GM23338 (cell line): ENCODE data around the gene FHAD1. TPM values are rescaled to one million over a fixed set of nuclear protein-coding genes. Genes with fewer than 3 reads are reported as not detected.

Experiments
- ATAC-seq: fragments of 200-7000 bp; cut with Tn5 transposase; 3 replicates; pipeline ENCODE4 v1.9.1; 2020
- DNase-seq: peaks from one replicate; pipeline ENCODE4 v3.0.0-alpha.2; 2015; ENCODE audit warnings: low spot score
- H2AFZ ChIP-seq: fragments of 200-600 bp; sonication (generic); 2 replicates; pipeline ENCODE4 v1.8.0; 2016; ENCODE audit warnings: antibody characterized with exemption, mild to moderate bottlenecking, moderate library complexity
- H3F3A ChIP-seq: fragments of 200-600 bp; sonication (generic); replicated peaks from 2 replicates; pipeline ENCODE4 v1.8.0; 2017; ENCODE audit warnings: antibody characterized with exemption, mixed run types, low read depth
- H3K27ac ChIP-seq: fragments of 200-600 bp; sonication (generic); 2 replicates; pipeline ENCODE4 v1.6.1; 2016; ENCODE audit warnings: low read depth
- H3K27me3 ChIP-seq: fragments of 200-600 bp; sonication (generic); 2 replicates; pipeline ENCODE4 v1.8.0; 2016; ENCODE audit warnings: mild to moderate bottlenecking, mixed run types, moderate library complexity; ENCODE audit not compliant: insufficient read depth
- H3K36me3 ChIP-seq: fragments of 200-600 bp; sonication (generic); 2 replicates; pipeline ENCODE4 v1.8.0; 2016; ENCODE audit warnings: mild to moderate bottlenecking; ENCODE audit not compliant: insufficient read depth
- H3K4me1 ChIP-seq: fragments of 200-600 bp; sonication (generic); 2 replicates; pipeline ENCODE4 v1.8.0; 2016; ENCODE audit warnings: mild to moderate bottlenecking, moderate library complexity; ENCODE audit not compliant: insufficient read depth
- H3K4me2 ChIP-seq: fragments of 200-600 bp; sonication (generic); 2 replicates; pipeline ENCODE4 v1.7.1; 2017; ENCODE audit warnings: mixed run types
- H3K4me3 ChIP-seq: fragments of 200-600 bp; sonication (generic); 2 replicates; pipeline ENCODE4 v1.6.1; 2016; ENCODE audit warnings: mixed run types
- H3K79me2 ChIP-seq: fragments of 200-600 bp; sonication (generic); replicated peaks from 2 replicates; pipeline ENCODE4 v1.8.0; 2017; ENCODE audit warnings: mild to moderate bottlenecking; ENCODE audit not compliant: insufficient read depth
- H3K9me2 ChIP-seq: fragments of 200-600 bp; sonication (generic); 2 replicates; pipeline ENCODE4 v1.8.0; 2017; ENCODE audit not compliant: insufficient read depth
- H4K20me1 ChIP-seq: fragments of 200-600 bp; sonication (generic); replicated peaks from 2 replicates; pipeline ENCODE4 v1.8.0; 2017; ENCODE audit warnings: mild to moderate bottlenecking; ENCODE audit not compliant: insufficient read depth
- H3K27ac Mint-ChIP-seq: 2 replicates; pipeline ENCODE4 v1.8.0; 2020; ENCODE audit warnings: inconsistent platforms, mild to moderate bottlenecking, moderate library complexity, mixed read lengths
- H3K27me3 Mint-ChIP-seq: 3 replicates; pipeline ENCODE4 v1.8.0; 2022; ENCODE audit warnings: low read depth, mild to moderate bottlenecking, moderate library complexity, mixed read lengths, inconsistent platforms; ENCODE audit not compliant: insufficient read depth, poor library complexity
- H3K36me3 Mint-ChIP-seq: 3 replicates; pipeline ENCODE4 v1.8.0; 2021; ENCODE audit warnings: low read depth, mild to moderate bottlenecking, inconsistent platforms, moderate library complexity, mixed read lengths
- H3K4me1 Mint-ChIP-seq: 3 replicates; pipeline ENCODE4 v1.8.0; 2020; ENCODE audit warnings: mild to moderate bottlenecking, inconsistent platforms, mixed read lengths
- H3K4me3 Mint-ChIP-seq: 3 replicates; pipeline ENCODE4 v1.8.0; 2021; ENCODE audit warnings: moderate library complexity, mild to moderate bottlenecking, inconsistent platforms, mixed read lengths
- H3K9me3 Mint-ChIP-seq: 3 replicates; pipeline ENCODE4 v1.8.0; 2020; ENCODE audit warnings: moderate library complexity, mild to moderate bottlenecking, inconsistent platforms, mixed read lengths
- CREB1 ChIP-seq: fragments of 250-450 bp; sonication (Bioruptor Pico); IDR thresholded peaks from 2 replicates; pipeline ENCODE4 v1.5.0; 2020; ENCODE audit warnings: low read depth, mild to moderate bottlenecking, moderate library complexity
- CTCF ChIP-seq, 2 experiments: fragments of 200-600 bp in 1 of 2; sonication (generic) in 1 of 2; conservative IDR thresholded peaks; 2 replicates each; pipeline versions ENCODE4 v1.5.1 to v1.6.1; 2016 to 2017; ENCODE audit warnings: antibody characterized with exemption in 2 of 2, low read depth in 2 of 2, mild to moderate bottlenecking in 2 of 2, moderate library complexity in 1 of 2
- ETS1 ChIP-seq: IDR thresholded peaks from 2 replicates; pipeline ENCODE4 v1.6.1; 2016; ENCODE audit warnings: antibody characterized with exemption
- EZH2 ChIP-seq: fragments of 200-600 bp; sonication (generic); IDR thresholded peaks from one replicate; pipeline ENCODE4 v1.8.0; 2017; ENCODE audit warnings: antibody characterized with exemption, mild to moderate bottlenecking, low read depth; ENCODE audit not compliant: unreplicated experiment
- EZH2phosphoT487 ChIP-seq: fragments of 200-600 bp; sonication (generic); IDR thresholded peaks from one replicate; pipeline ENCODE4 v1.8.1; 2018; ENCODE audit warnings: antibody characterized with exemption; ENCODE audit not compliant: unreplicated experiment
- JUNB ChIP-seq: IDR thresholded peaks from one replicate; pipeline ENCODE4 v1.6.1; 2016; ENCODE audit warnings: antibody characterized with exemption; ENCODE audit not compliant: unreplicated experiment
- NANOG ChIP-seq: IDR thresholded peaks from 2 replicates; pipeline ENCODE4 v1.6.1; 2016; ENCODE audit warnings: antibody characterized with exemption, borderline replicate concordance
- POLR2AphosphoS5 ChIP-seq: IDR thresholded peaks from 2 replicates; pipeline ENCODE4 v1.6.1; 2016; ENCODE audit warnings: antibody characterized with exemption, low read depth
- REST ChIP-seq: IDR thresholded peaks from one replicate; pipeline ENCODE4 v1.6.1; 2018; ENCODE audit warnings: antibody characterized with exemption; ENCODE audit not compliant: unreplicated experiment
- STAT1 ChIP-seq: IDR thresholded peaks from one replicate; pipeline ENCODE4 v1.6.1; 2016; ENCODE audit warnings: antibody characterized with exemption; ENCODE audit not compliant: unreplicated experiment
- ZNF114 ChIP-seq: fragments of 250-450 bp; sonication (Bioruptor Pico); IDR thresholded peaks from 2 replicates; pipeline ENCODE4 v1.5.0; 2020; ENCODE audit warnings: mild to moderate bottlenecking, moderate library complexity
- ZNF331 ChIP-seq: fragments of 250-450 bp; sonication (Bioruptor Pico); IDR thresholded peaks from 2 replicates; pipeline ENCODE4 v1.5.0; 2020; ENCODE audit warnings: low read depth, mild to moderate bottlenecking, moderate library complexity
- ZNF462 ChIP-seq: fragments of 250-450 bp; sonication (Bioruptor Pico); IDR thresholded peaks from 2 replicates; pipeline ENCODE4 v1.5.0; 2020; ENCODE audit warnings: mild to moderate bottlenecking, moderate library complexity
- polyA plus RNA-seq: library from polyadenylated mRNA; unstranded; fragments of >200 nt; fragmentation: Nextera tagmentation; extraction: Ambion mirVana; gene quantifications from 2 replicates; pipeline ENCODE4 v1.2.1, GENCODE V29; 2016
- total RNA-seq: library from RNA; depleted of rRNA; stranded (reverse); fragments of >200 nt; shearing (Covaris generic); gene quantifications from 2 replicates; pipeline ENCODE4 v1.2.3, GENCODE V29; 2014

FHAD1 gene
- total and polyA plus RNA-seq, 2 experiments from 2014 or later = 1.8 to 3.3 TPM

- no peak for TF ChIP-seq ETS1
- no peak for TF ChIP-seq ZNF331 (CRISPR knock-in tag)
- no peak for TF ChIP-seq REST
- TF ChIP-seq CTCF (conservative IDR thresholded peaks at IDR 0.05; ENCODE audit: low read depth in 2 of 2) = no peak
- TF ChIP-seq POLR2AphosphoS5 = no peak
- no peak for TF ChIP-seq STAT1
- TF ChIP-seq NANOG = no peak
- TF ChIP-seq JUNB = no peak
- no peak for TF ChIP-seq EZH2phosphoT487
- TF ChIP-seq EZH2 = no peak
- TF ChIP-seq CREB1 (CRISPR knock-in tag) = no peak
- TF ChIP-seq ZNF114 (CRISPR knock-in tag) = no peak
Measured at GRCh38 chr1:15350551-15351200, 103.7 kb downstream of the FHAD1 start (continued).

- no peaks in the 10 kb centered on the region for H3K9me2 ChIP-seq
- no peak for DNase-seq
- no peaks in the 10 kb centered on the region for H3K36me3 ChIP-seq
- H3K27ac ChIP-seq = no peak overlapping the region
- H3K4me2 ChIP-seq = no peak overlapping the region
- H3K4me1 ChIP-seq = no peaks in the 10 kb centered on the region
- H2AFZ ChIP-seq = no peak overlapping the region
- no peaks in the 10 kb centered on the region for H3K9me3 Mint-ChIP-seq
- H3F3A ChIP-seq = no peaks in the 10 kb centered on the region
- H4K20me1 ChIP-seq = no peaks in the 10 kb centered on the region
- no peak overlapping the region for H3K27ac Mint-ChIP-seq
- no peak overlapping the region for H3K4me3 ChIP-seq
- H3K27me3 ChIP-seq = no peaks in the 10 kb centered on the region
- H3K79me2 ChIP-seq = no peaks in the 10 kb centered on the region
- no peak overlapping the region for H3K4me3 Mint-ChIP-seq
- H3K4me1 Mint-ChIP-seq = 0 out of 3 replicates have a peak, but pooled peaks cover 4% of the 10 kb centered on the region
- H3K27me3 Mint-ChIP-seq = peaks cover 8% of the 10 kb centered on the region
- no peaks in the 10 kb centered on the region for H3K36me3 Mint-ChIP-seq
- ATAC-seq = no peak
- TF ChIP-seq POLR2AphosphoS5 = no peak
- TF ChIP-seq EZH2phosphoT487 = no peak
- TF ChIP-seq NANOG = no peak
- no peak for TF ChIP-seq ZNF462
Measured at GRCh38 chr1:15351310-15351709, 104.3 kb downstream of the FHAD1 start.
